Measurements from ENCODE around the gene FER1L5. TPM values are rescaled to one million over a fixed set of nuclear protein-coding genes. Genes with fewer than 3 reads are reported as not detected.

FER1L5 gene
- total RNA-seq, 1 experiment from 2014 or later: 0.91 TPM

- H3K27me3 ChIP-seq (ENCODE audit: insufficient read depth, low read length): no peaks in the 10 kb centered on the region
- intact Hi-C loops (cut with micrococcal nuclease): loop anchor here (10.0 kb wide), 1 partner anchor 133 kb away; the partner anchor contains the start of gene CNNM4
- DNase-seq (ENCODE audit: low read depth, low spot score): no peak
Measured at GRCh38 chr2:96631804-96632435, 10.6 kb upstream of the FER1L5 start.

More at GRCh38 chr2:96631804-96632435, 10.6 kb upstream of the FER1L5 start:
- peaks cover 54% of the 10 kb centered on the region for H3K79me2 ChIP-seq (ENCODE audit: insufficient read depth, low read length)
- CTCF ChIA-PET: interaction anchor here (1.2 kb wide), 1 partner anchor 82 kb away, joined by 3 read pairs; no protein-coding TSS in a partner anchor
- no peaks in the 10 kb centered on the region for H3K9me2 ChIP-seq (ENCODE audit: insufficient read depth)
- H3K4me3 ChIP-seq (replicated peaks in 1 of 2; ENCODE audit: low read depth in 1 of 2, low read length in 2 of 2): no peak overlapping the region
- peaks cover 35 to 38% of the 10 kb centered on the region in 2 experiments for H3K36me3 ChIP-seq (ENCODE audit: control insufficient read depth in 1 of 2, insufficient read depth in 2 of 2, low read length in 2 of 2)
- BruUV-seq (replicated peaks): no TSS peak
- TF ChIP-seq CBX3 (IDR thresholded peaks at IDR 0.05; ENCODE audit: low read depth) (no peak), JUND (IDR thresholded peaks at IDR 0.05) (no peak), TCF7L2 (IDR thresholded peaks at IDR 0.05; ENCODE audit: borderline replicate concordance, extremely low read depth, insufficient read depth, insufficient read length) (no peak), SRF (IDR thresholded peaks at IDR 0.05; ENCODE audit: low read depth) (no peak), ZNF274 (IDR thresholded peaks at IDR 0.05; ENCODE audit: low read depth, low read length) (no peak), EGR1 (IDR thresholded peaks at IDR 0.05; ENCODE audit: low read depth) (no peak), REST (IDR thresholded peaks at IDR 0.05; ENCODE audit: low read depth) (no peak), YY1 (IDR thresholded peaks at IDR 0.05; ENCODE audit: extremely low read depth, insufficient replicate concordance, low read depth, low read length) (no peak), FOSL1 (IDR thresholded peaks at IDR 0.05; ENCODE audit: low read depth) (no peak), ZBTB33 (IDR thresholded peaks at IDR 0.05; ENCODE audit: extremely low read depth, insufficient replicate concordance, low read length) (no peak), EZH2 (IDR thresholded peaks at IDR 0.05) (no peak), EZH2phosphoT487 (IDR thresholded peaks at IDR 0.05; ENCODE audit: borderline replicate concordance) (no peak), ATF3 (IDR thresholded peaks at IDR 0.05) (no peak), POLR2A (IDR thresholded peaks at IDR 0.05; ENCODE audit: borderline replicate concordance, extremely low read depth, insufficient read depth, insufficient read length) (no peak), RAD21 (IDR thresholded peaks at IDR 0.05; ENCODE audit: low read depth) (no peak), SIN3A (IDR thresholded peaks at IDR 0.05; ENCODE audit: low read depth) (no peak)
- no peak overlapping the region for H3K9ac ChIP-seq (ENCODE audit: low read length)
- no peak overlapping the region for H3K4me2 ChIP-seq (ENCODE audit: low read length)
- POLR2A ChIA-PET: no interaction called here
- H3K27ac ChIP-seq (ENCODE audit: low read depth, low read length): no peak overlapping the region
- H2AFZ ChIP-seq (ENCODE audit: low read depth, low read length, poor library complexity, severe bottlenecking): no peak overlapping the region
- no peaks in the 10 kb centered on the region for H4K20me1 ChIP-seq (ENCODE audit: insufficient read depth)
- peaks cover 2 to 8% of the 10 kb centered on the region in 2 experiments; a peak in 3 of 4 replicates for H3K4me1 ChIP-seq (ENCODE audit: control insufficient read depth in 1 of 2, insufficient read depth in 2 of 2, low read length in 2 of 2)
- no peak for ATAC-seq
- H3K9me3 ChIP-seq (ENCODE audit: control insufficient read depth in 1 of 2, insufficient read depth in 1 of 2, low read depth in 1 of 2, low read length in 2 of 2): no peaks in the 10 kb centered on the region
- RAD21 ChIA-PET (ENCODE audit: low non-redundant PET in 1 of 2, low total read pairs in 2 of 2, uncharacterized antibody in 2 of 2, unreplicated experiment in 2 of 2): no interaction called here
